HG03469 (cell line): Measurements from ENCODE around the gene PHF19.
A peak's percentile ranks its signal among the peaks of the same experiment; 100 is the strongest.

Experiments
- ATAC-seq: cut with Tn5 transposase; IDR thresholded peaks from one replicate; pipeline ENCODE4 v1.9.1; 2021; ENCODE audit warnings: mild to moderate bottlenecking, moderate library complexity, moderate number of reproducible peaks; ENCODE audit not compliant: unreplicated experiment

The PHF19 gene

GRCh38 chr9:120874226-120875194 is 2.5 kb downstream of the PHF19 start:
- no peak for ATAC-seq

- no peak for ATAC-seq
Measured at GRCh38 chr9:120873512-120873911, 3.5 kb downstream of the PHF19 start.

GRCh38 chr9:120872791-120873502 is 4.0 kb downstream of the PHF19 start:
- no peak for ATAC-seq

GRCh38 chr9:120870206-120870605 is 6.8 kb downstream of the PHF19 start:
- no peak for ATAC-seq

- ATAC-seq, result no peak
Measured at GRCh38 chr9:120869726-120870125, 7.3 kb downstream of the PHF19 start.

GRCh38 chr9:120869360-120869687 is 7.7 kb downstream of the PHF19 start:
- ATAC-seq, result no peak

- ATAC-seq, result peak; percentile 72
Measured at GRCh38 chr9:120868676-120869359, 8.2 kb downstream of the PHF19 start.

GRCh38 chr9:120868339-120868675 is 8.7 kb downstream of the PHF19 start:
- no peak for ATAC-seq

GRCh38 chr9:120867676-120868338 is 9.2 kb downstream of the PHF19 start:
- ATAC-seq, result no peak

GRCh38 chr9:120866651-120867050 is 10.3 kb downstream of the PHF19 start:
- no peak for ATAC-seq

- no peak for ATAC-seq
Measured at GRCh38 chr9:120865809-120866208, 11.2 kb downstream of the PHF19 start.

- ATAC-seq, result no peak
Measured at GRCh38 chr9:120865176-120865575, 11.8 kb downstream of the PHF19 start.

- no peak for ATAC-seq
Measured at GRCh38 chr9:120864719-120865118, 12.3 kb downstream of the PHF19 start.

GRCh38 chr9:120863833-120864232 is 13.2 kb downstream of the PHF19 start:
- no peak for ATAC-seq

GRCh38 chr9:120862452-120862851 is 14.5 kb downstream of the PHF19 start:
- ATAC-seq, result no peak

GRCh38 chr9:120861935-120862334 is 15.1 kb downstream of the PHF19 start:
- ATAC-seq, result no peak

- ATAC-seq, result no peak
Measured at GRCh38 chr9:120860083-120860482, 16.9 kb downstream of the PHF19 start.

- ATAC-seq, result no peak
Measured at GRCh38 chr9:120859361-120859760, 17.6 kb downstream of the PHF19 start.

GRCh38 chr9:120857902-120858301 is 19.1 kb downstream of the PHF19 start:
- no peak for ATAC-seq

GRCh38 chr9:120857481-120857880 is 19.5 kb downstream of the PHF19 start:
- no peak for ATAC-seq

- ATAC-seq, result no peak
Measured at GRCh38 chr9:120856700-120857099, 20.3 kb downstream of the PHF19 start.
